Cardiac septum (tissue), 1 donor: Measurements from ENCODE around the gene COX6B2. TPM values are rescaled to one million over a fixed set of nuclear protein-coding genes. Genes with fewer than 3 reads are reported as not detected.

Experiments
- DNase-seq: peaks from one replicate; pipeline ENCODE4 v3.0.0-alpha.2; 2020; ENCODE audit warnings: low spot score
- intact Hi-C: fragments of 100-400 bp; cut with DNase I; formaldehyde crosslinking; loops from one replicate; pipeline ENCODE4 v1.14.0; 2022
- total RNA-seq: library from RNA; stranded (reverse); fragmentation: NEBNext Ultra II Directional; extraction: Animal tissue kit (Norgen Biotek cat#: 25700); gene quantifications from one replicate; pipeline ENCODE4 v1.2.1, GENCODE V29; 2021
- donor health status: DM: no; HTN: no; CAD: no.

Gene COX6B2
- total RNA-seq, 1 donor from 2014 or later: not detected

DNA sequence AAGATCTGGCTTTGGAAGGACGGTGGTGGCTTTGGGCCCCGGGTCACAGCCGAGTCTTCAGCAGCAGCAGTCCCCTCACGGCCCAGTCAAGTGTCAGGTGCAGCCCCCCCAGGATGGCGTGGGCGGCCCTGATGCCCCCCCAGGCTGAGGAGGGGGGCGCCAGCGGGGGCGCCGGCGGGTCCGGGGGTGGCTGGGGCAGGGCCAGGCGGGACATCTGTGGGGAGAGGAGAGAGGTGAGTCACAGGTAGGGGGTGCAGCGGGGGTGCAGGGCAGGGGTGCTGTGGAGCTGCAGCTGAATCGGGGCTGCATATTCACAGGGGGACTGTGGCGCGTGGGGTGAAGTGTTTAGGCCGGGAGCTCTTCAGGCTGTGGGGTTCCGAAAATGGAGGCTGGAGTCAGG is 11.4 kb upstream of the COX6B2 start:
- DNase-seq: no peak
- intact Hi-C loops: no loop called here

DNA sequence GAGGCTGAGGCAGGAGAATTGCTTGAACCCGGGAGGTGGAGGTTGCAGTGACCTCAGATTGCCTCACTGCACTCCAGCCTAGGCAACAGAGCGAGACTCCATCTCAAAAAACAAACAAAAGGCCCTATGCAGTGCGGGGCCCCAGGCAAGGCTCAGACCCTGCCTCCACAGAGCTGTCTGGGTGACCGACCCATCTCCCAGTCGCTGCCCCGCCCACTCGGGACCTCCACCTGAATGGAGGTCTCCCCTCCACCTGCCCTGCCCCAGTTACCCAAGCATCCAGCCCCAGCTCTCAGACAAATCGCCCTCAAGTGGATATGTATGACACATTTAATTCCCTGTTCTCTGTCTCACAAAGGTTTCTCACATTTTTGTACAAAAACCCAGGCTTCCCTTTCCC is 10.7 kb upstream of the COX6B2 start:
- intact Hi-C loops: no loop called here
- DNase-seq: no peak

DNA sequence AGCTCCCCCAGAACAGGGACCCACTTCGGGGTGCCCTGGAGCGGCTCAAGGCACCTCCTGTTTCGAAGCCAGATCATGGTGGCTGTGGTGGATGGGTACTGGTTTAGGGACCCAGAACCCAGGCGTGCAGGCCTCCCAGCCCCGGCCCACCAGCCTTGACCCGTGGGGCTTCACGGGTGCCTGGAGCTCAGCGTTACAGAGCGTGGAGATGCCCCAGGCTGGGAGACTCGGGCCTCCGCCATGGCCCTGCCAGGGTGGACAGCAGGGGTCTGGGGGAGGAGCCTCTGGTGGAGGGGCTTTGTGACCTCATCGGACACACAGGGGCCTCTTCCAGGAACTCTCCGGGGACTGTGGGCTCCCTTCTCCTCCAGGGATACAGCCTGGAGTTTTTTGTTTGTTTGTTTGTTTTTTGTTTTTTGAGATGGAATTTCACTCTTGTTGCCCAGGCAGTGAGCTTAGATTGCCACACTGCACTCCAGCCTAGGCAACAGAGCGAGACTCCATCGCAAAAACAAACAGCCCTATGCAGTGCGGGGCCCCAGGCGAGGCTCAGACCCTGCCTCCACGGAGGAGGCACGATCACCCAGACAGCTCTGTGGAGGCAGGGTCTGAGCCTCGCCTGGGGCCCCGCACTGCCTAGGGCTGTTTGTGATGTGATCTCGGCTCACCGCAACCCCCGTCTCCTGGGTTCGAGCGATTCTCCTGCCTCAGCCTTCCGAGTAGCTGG is 8.6 kb upstream of the COX6B2 start, which contains the start of gene GARIN5B:
Gene GARIN5B, minus strand, starts transcription at position 271 of the 727 bp plus-strand sequence. Its CDS starts 194 bp downstream, at position 77.
- intact Hi-C loops: no loop called here
- no peak for DNase-seq

DNA sequence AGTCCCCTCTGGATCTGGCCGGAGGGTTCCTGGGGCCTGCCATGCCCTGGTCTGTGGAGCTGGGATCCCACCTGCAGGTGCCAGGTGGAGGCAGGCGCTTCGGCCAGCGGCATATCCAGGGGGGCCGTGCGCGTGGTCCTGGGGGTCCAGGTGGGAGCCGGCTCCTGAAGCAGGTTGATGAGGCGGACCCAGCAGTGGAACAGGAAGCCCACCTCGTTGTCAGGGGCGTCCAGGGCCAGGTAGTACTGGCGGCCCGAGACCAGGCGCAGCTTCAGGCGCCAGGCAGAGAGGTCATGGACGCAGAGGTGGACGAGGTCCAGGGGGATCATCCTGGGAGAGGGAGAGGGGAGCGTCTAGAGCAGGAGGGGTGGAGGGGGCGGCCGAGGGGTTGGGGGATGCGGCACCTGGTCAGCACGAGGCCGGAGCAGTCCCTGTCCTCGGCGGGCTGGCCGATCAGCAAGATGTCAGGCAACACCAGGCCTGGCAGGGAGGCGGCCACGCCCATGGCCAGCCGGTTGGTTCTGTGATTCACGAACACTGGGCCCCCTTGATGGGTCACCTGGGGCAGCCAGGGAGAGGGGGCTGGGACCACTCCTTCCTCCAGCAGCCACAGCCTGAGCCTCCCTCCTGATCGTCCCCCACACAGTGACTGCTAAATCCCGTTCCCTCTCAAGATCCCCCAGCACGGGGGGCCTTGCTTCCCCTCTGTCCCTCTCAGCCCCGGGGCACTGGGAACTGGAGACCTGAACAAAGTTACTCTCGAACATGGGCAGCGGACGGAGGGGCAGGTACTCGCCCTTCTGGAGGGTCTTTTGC is 7.9 kb upstream of the COX6B2 start:
- no peak for DNase-seq
- intact Hi-C loops: no loop called here

DNA sequence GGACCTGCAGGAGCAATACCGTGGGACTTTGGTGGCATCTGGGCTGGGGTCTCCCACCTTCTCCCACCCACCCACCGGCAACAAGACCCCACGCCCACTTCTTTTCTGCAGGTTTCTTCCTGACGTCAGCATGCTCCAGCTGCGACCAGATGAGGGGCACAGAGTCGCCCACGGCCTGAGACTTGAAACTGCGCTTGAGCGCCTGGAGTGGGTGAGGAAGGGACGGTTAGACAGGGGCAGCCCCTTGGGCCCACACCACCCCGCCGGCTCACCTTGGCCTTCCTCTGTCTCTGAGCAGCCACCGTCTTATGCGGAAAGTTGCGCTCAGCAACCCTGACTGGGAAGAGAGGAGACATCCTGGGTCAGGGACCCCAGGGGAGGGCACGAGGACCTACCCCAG is 6.4 kb upstream of the COX6B2 start:
- intact Hi-C loops: no loop called here
- no peak for DNase-seq

DNA sequence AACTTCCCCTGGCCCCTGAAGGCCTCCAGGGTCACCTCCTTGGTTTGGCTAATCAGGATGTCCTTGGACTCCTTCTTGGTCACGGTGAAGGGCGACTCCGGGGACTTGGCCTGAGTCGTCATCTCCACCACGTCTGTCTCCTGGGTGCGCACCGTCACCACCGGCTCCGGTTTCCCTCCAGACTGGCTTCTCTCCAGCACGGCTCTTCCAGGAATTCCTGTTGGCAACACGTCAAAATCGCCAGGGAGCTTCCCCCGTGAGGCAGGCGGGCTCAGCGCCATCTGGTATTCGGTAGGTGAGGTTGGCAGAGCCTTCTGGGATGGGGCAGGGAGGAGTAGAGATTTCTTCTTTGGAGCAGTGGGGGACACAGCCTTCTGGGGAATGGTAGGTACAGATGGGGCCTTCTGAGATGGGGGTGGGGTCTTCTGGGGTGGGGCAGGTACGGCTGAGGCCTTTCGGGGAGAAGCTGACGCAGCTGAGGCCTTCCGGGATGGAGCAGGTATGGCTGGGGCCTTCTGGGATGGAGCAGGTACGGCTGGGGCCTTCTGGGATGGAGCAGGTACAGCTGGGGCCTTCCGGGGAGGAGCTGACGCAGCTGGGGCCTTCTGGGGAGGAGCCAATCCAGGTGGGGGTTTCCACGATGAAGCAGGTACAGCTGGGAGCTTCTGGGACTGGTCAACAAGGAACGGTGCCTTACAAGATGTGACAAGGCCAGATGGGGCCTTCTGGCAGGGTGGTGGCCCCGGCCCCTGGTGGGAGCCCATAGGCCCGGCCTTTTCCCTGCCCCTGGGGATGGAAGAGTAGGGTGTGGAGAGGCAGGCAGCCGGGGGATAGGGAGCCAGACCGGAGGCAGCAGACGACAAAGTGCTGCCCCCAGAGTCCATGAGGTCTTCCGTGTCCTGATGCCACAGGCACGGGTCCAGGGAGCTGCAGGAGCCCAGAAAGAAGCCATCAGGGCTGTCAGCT is 4.7 kb upstream of the COX6B2 start:
- DNase-seq: no peak
- intact Hi-C loops: no loop called here

DNA sequence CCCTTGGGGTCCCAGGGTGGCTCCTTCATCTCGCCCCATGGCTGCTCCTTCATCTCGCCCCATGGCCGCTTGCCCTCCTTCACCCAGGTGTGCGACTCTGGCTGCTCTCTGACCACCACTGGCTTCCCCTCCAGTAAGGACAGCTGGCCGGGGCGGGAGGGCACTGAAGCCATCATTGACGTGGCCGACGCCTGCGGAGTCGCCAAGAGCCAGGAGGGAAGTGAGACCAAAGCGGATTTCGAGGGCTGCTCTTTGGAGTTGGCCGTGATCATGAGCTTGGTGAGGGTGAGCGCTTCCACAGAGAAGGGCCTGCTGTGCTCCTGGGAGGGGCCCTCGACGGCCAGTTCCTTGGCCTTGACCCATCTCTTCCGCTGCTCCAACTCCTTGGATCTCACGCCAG is 4.0 kb upstream of the COX6B2 start:
- DNase-seq: no peak
- intact Hi-C loops: no loop called here

DNA sequence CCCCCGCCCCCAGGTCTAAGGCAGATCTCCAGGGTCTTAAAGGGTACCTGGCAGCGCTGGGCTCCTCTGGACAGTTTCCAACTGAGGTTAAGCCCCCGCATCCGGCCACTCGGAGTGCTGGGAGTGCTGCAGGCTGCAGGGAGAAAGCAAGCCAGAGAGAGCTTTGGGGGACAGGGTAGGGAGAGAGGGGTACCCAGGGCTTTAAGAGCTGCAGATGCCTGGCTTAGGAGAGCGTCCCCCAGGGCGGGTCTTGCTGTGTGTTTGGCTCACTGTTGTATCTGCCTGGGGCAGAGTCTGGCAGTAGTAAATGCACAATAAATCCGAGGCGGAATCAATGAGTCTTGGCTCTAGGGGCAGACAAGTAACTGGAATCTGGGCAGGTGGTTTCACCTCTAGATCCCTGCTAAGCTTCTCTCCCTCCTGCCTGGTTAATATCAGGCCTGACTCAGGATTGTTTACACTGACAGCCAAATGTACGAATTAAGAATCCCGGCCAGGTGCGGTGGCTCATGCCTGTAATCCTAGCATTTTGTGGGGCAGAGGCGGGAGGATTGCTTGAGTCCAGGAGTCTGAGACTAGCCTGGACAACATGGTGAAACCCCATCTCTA is 798 bp upstream of the COX6B2 start:
- DNase-seq: no peak

DNA sequence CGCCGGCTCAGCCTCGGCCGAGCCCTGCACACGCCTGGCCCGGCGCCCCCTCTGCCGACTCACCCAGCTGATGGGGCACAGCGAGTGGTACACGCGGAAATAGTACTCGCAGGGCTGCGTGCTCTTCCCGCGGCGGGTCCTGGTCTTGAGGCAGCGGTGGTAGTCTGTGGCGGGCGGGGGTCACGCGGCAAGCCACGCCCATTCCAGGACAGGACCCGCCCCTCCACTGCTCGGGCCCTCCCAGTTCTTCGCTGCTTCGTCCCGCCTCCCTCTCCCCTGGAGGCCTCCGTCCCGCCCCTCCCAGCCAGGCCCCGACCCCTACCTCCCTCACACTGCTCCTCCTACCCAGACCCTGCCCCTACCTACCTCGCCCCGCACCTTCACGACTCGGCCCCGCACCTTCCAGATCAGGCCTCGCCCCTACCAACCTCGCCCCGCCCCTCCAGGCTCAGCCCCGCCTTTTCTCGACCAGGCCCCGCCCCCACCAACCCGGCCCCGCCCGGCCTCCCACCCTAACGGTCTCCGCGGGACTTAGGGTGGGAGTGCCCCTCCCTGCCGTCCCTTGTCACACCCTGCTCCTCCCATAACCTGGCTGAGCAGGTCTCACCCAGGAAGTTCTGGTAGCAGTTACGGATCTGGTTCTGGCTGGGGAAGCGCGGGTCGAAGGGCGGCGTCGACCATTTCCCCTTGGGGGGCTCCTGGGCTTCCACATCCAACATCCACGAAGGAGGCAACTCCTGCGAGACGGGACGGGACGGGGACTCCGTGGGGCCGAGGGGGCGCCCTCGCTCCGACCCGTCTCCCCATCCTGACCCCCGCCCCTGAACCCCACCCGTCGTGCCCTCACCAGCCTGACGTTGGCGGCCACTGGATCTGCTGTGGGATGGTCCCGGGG is 469 bp downstream of the COX6B2 start:
- DNase-seq: peak; percentile 83
- intact Hi-C loops: no loop called here

More for the DNA sequence above, 798 bp upstream of the COX6B2 start:
- intact Hi-C loops: no loop called here

DNA sequence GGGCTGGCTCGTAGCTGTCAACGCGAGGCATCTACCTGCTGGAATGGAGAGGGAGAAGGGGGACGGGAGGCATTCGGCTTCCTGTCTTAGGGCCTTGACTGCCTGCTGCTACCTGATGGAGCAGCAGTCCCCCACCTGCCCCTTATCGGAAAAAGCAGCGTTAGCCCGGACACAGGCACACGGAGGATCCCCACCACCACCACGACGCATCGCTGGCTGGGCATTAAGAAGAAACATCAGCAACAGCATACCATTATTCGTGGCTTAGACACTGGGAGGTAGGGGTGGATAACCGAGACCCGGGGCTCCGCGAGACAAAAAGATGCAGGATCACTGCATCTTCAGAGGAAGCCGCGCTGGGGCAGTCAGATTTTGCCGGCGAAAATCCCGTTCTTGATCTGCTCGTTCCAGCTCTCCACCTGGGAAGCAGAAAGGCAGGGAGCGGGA is 1.1 kb downstream of the COX6B2 start:
- DNase-seq: no peak
- intact Hi-C loops: no loop called here

DNA sequence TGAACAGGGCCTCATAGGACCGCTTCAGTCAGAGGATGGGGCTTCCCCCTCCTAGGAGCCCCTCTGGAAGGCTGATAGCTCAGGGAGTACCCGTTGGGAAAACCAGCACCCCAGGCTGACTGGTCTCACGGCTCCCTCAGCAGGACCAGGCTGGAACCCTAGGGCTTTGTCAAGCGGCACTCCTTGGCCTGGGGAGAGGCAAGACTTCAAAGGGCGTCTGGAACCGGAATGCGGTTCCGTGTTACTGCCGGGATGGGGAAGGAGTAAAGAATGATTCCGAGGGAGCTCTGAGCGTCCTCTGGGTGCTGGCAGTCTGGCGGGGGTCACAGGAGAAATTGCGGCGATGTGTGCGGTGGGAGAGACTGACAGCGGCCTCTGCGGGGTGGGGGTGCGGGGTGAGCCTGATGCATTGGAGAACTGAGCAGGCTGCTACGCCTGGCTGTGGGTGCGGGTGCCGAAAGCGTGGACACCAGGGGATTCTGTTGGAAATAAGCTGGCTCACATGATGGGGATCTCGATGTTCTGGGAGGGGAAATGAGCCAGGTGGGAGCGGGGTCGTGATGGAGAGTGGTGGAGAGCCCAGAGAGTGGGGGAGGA is 1.9 kb downstream of the COX6B2 start:
- no peak for DNase-seq
- intact Hi-C loops: no loop called here

DNA sequence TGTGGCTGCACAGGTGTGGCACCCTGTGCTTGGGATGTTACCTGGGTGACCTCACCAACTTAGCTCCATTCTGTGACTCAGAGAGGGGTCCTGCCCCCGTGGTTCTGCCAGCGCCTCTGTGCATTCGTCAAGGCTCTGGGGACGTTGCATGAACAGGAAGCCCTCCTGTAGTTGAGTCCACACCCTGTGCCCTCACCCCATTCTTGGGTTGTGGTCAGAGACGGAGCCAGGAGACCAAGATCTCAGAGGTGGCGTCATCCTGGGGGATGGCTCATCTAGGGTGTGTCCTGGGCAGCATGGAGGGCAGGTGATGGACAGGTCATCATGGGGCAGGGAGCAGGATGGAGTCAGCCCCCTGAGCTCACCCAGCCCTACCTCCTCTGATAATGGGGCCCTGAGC is 2.5 kb downstream of the COX6B2 start:
- intact Hi-C loops: no loop called here
- DNase-seq: no peak

DNA sequence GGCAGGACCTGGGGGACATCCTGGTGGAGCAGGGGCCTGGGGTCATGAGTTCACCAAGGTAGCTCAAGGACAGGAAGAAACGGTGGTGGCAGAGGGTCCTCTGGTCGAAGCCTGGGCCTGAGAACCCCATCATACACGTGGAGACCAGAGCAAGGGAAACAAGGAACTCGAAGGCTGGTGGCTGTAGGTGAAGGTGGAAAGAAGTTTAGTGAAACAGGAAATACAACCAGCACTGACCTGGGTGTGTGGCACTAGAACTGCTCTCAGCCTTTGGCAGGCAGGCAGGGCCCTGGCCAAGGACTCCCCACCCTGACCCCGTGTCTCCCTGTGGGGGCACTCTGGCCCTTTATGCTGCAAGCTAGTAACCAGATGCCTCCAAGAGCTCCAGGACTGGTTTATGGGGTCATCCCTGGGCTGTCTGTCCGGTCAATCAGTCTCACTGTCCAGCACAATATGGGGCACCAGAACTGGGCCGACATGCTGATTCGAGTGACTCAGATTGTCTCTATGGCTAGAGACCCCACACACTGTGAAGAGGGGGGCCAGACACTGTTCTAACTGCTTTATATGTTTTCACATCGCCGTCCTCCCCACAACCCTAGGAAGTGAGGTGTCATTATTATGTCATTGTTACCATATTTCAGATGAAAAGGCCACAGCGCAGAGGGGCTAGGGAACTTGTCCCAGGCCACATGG is 3.8 kb downstream of the COX6B2 start:
- no peak for DNase-seq
- intact Hi-C loops: no loop called here

DNA sequence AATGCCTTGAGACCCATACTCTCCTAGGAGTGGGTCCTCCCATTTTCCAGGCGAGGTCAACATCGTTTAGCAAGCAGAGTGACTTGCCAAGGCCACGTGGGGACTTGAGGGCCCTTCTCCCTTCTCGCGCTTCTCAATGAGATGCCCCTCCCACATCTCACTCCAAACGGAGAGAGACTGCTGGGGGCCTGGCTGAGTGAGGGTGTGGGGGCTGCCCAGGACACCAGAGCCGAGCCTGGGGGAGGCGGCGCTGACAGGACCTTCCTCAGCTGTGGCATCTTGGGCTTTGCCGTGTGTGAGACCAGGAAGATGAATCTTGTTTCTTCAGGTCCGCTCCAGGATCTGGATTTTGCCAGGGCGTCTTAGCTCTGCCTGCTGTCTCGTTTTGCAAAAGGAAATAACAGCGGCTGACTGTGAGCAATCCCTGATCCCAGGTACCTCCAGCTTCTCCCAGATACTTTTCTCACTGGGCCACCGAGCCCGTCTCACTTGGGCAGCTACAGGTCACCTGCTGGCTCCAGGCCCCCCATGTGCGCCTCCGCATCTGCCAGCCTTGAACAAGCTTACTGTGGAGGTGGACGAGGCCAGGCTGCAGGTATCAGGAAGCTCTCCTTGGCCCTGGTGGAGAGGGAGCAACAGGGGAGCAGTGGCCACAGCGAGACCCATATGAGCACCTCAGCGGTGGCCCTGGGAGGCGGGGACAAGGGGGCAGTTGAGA is 6.0 kb downstream of the COX6B2 start:
- DNase-seq: no peak
- intact Hi-C loops: no loop called here

DNA sequence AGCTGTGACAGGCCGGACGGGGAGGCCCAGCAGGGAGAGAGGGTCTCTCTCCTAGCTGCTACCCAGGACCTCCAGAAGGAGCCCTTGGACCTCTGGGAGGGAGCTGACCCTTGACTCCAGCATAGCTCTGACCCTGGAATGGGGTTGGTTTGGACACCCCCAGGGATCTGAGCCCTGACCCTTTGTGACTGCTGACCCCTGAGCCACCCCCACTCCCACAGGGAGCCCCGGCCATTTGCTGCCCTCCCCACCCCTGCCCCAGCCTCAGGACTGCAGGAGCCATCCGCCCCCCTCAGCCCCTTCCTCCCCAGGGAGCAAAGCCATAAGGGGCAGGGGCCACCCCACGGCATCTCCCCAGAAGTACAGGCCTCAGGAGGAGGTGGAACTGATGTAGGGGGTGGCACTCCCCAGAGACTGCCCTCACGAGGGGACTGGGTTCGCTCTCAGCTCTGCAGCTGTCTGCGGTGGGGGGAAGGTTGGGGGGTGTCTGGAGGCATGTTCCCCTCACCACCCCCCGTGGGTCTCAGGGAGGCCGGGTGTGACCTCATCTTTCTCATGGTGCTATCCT is 7.0 kb downstream of the COX6B2 start:
- intact Hi-C loops: no loop called here
- no peak for DNase-seq

DNA sequence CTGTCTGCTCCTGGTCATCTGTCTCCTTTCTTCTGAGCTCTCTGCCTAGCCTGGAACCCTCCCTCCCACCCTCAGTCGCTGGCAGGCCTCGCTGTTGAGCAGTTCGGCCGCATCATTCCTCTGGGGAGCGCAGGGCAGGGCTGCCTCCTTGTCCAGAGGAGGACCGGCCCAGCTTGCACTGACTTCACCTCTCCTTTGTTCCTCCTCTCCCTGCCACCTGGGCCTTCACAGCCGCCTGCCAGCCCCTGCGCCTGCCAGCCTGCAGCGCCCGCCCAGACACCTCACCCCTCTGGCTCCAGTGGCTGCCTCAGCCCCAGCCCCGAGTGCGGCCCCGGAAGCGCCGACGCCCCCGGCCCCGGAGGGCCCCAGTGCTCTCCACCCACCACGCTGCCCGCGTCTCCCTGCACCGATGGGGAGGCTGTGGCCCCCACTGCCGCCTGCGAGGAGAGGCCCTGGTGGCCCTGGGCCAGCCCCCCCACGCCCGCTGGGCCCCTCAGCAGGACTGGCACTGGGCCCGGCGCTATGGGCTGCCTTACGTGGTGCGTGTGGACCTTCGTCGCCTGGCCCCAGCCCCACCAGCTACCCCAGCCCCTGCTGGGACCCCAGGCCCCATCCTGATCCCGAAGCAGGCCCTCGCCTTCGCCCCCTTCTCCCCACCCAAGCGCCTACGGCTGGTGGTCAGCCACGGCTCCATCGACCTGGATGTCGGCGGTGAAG is 7.6 kb downstream of the COX6B2 start:
- intact Hi-C loops: no loop called here
- no peak for DNase-seq
